HG02610 (cell line): ENCODE data around the gene PCDHB12.
"Not testable (repeated sequence)": the region's sequence is repeated elsewhere in the genome, so short reads cannot be mapped to it uniquely, and the experiment has no call there.

Experiments
- ATAC-seq: cut with Tn5 transposase; IDR thresholded peaks from one replicate; pipeline ENCODE4 v1.9.1; 2021; ENCODE audit warnings: mild to moderate bottlenecking, moderate library complexity; ENCODE audit not compliant: unreplicated experiment

The PCDHB12 gene

DNA sequence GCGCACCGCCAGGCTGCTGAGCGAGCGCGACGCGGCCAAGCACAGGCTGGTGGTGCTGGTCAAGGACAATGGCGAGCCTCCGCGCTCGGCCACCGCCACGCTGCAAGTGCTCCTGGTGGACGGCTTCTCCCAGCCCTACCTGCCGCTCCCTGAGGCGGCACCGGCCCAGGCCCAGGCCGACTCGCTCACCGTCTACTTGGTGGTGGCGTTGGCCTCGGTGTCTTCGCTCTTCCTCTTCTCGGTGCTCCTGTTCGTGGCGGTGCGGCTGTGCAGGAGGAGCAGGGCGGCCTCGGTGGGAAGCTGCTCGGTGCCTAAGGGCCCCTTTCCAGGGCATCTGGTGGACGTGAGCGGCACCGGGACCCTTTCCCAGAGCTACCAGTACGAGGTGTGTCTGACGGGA is 6.9 kb upstream of the PCDHB12 start:
- not testable (repeated sequence) for ATAC-seq

DNA sequence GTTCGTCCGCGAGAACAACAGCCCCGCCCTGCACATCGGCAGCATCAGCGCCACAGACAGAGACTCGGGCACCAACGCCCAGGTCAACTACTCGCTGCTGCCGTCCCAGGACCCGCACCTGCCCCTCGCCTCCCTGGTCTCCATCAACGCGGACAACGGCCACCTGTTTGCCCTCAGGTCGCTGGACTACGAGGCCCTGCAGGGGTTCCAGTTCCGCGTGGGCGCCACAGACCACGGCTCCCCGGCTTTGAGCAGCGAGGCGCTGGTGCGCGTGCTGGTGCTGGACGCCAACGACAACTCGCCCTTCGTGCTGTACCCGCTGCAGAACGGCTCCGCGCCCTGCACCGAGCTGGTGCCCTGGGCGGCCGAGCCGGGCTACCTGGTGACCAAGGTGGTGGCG is 1.8 kb downstream of the PCDHB12 start:
- not testable (repeated sequence) for ATAC-seq

DNA sequence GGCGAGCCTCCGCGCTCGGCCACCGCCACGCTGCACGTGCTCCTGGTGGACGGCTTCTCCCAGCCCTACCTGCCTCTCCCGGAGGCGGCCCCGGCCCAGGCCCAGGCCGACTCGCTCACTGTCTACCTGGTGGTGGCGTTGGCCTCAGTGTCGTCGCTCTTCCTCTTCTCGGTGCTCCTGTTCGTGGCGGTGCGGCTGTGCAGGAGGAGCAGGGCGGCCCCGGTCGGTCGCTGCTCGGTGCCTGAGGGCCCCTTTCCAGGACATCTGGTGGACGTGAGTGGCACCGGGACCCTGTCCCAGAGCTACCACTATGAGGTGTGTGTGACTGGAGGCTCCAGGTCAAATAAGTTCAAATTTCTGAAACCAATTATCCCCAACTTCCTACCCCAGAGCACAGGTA is 2.3 kb downstream of the PCDHB12 start:
- not testable (repeated sequence) for ATAC-seq

DNA sequence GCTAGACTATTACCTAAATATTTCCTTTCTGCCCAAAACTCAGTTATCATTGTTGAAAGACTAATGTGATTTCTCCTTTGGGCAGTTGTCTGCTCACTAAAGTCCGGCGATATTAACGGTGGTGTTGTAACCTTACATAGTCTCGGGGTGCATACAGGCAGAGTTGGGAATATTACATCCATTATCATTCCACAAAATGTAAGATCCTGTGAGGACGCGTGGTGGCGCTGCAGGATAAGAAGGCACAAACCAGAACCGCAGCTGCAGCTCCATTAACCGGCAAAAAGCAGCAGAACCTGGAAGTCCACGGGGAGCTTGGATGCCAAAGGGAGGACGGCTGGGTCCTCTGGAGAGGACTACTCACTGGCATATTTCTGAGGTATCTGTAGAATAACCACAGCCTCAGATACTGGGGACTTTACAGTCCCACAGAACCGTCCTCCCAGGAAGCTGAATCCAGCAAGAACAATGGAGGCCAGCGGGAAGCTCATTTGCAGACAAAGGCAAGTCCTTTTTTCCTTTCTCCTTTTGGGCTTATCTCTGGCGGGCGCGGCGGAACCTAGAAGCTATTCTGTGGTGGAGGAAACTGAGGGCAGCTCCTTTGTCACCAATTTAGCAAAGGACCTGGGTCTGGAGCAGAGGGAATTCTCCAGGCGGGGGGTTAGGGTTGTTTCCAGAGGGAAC is 5.3 kb downstream of the PCDHB12 start, which contains the start of gene PCDHB13:
PCDHB13 (plus strand) TSS at position 264 of the 684 bp plus-strand sequence; CDS start at position 469, 205 bp downstream.
- not testable (repeated sequence) for ATAC-seq

DNA sequence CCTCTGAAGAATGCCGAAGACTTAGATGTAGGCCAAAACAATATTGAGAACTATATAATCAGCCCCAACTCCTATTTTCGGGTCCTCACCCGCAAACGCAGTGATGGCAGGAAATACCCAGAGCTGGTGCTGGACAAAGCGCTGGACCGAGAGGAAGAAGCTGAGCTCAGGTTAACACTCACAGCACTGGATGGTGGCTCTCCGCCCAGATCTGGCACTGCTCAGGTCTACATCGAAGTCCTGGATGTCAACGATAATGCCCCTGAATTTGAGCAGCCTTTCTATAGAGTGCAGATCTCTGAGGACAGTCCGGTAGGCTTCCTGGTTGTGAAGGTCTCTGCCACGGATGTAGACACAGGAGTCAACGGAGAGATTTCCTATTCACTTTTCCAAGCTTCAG is 6.1 kb downstream of the PCDHB12 start:
- ATAC-seq = not testable (repeated sequence)

DNA sequence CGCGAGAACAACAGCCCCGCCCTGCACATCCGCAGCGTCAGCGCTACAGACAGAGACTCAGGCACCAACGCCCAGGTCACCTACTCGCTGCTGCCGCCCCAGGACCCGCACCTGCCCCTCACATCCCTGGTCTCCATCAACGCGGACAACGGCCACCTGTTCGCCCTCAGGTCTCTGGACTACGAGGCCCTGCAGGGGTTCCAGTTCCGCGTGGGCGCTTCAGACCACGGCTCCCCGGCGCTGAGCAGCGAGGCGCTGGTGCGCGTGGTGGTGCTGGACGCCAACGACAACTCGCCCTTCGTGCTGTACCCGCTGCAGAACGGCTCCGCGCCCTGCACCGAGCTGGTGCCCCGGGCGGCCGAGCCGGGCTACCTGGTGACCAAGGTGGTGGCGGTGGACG is 7.0 kb downstream of the PCDHB12 start:
- not testable (repeated sequence) for ATAC-seq

DNA sequence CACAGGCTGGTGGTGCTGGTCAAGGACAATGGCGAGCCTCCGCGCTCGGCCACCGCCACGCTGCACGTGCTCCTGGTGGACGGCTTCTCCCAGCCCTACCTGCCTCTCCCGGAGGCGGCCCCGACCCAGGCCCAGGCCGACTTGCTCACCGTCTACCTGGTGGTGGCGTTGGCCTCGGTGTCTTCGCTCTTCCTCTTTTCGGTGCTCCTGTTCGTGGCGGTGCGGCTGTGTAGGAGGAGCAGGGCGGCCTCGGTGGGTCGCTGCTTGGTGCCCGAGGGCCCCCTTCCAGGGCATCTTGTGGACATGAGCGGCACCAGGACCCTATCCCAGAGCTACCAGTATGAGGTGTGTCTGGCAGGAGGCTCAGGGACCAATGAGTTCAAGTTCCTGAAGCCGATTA is 7.5 kb downstream of the PCDHB12 start:
- not testable (repeated sequence) for ATAC-seq

DNA sequence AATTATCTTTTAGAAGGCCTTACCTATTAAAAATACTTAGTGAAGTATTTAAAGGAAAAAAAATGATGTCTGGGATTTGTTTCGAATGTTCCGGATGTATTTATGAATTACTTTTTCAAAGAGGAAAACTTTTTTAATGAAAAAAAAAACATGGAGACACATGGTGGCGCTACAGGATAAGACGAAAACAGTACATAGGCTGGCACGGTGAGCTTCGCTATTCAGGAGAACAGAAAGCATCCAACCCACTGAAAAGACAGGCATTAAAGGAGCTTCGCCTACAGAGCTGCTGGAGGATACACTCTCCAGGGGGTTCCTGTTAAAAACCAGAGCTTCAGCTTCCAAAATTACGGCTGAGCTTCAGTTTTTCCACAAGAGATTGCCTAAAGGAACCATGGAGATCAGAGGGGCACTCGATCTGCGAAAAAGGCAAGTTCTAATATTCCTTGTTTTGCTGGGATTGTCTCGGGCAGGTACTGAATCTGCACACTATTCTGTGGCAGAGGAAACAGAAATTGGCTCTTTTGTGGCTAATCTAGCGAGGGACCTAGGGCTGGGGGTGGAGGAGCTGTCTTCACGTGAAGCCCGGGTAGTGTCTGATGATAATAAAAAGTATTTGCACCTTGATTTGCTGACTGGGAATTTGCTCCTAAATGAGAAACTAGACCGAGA is 14.7 kb downstream of the PCDHB12 start, which contains the start of gene PCDHB14:
PCDHB14 (plus strand) TSS at position 232 of the 672 bp plus-strand sequence; CDS start at position 395, 163 bp downstream.
- ATAC-seq = no peak

DNA sequence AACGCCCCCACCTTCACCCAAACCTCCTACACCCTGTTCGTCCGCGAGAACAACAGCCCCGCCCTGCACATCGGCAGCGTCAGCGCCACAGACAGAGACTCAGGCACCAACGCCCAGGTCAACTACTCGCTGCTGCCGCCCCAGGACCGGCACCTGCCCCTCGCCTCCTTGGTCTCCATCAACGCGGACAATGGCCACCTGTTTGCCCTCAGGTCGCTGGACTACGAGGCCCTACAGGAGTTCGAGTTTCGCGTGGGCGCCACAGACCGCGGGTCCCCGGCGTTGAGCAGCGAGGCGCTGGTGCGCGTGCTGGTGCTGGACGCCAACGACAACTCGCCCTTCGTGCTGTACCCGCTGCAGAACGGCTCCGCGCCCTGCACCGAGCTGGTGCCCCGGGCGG is 16.3 kb downstream of the PCDHB12 start:
- not testable (repeated sequence) for ATAC-seq

DNA sequence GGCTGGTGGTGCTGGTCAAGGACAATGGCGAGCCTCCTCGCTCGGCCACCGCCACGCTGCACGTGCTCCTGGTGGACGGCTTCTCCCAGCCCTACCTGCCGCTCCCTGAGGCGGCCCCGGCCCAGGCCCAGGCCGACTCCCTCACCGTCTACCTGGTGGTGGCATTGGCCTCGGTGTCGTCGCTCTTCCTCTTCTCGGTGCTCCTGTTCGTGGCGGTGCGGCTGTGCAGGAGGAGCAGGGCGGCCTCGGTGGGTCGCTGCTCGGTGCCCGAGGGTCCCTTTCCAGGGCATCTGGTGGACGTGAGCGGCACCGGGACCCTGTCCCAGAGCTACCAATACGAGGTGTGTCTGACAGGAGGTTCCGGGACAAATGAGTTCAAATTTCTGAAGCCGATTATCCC is 16.9 kb downstream of the PCDHB12 start:
- not testable (repeated sequence) for ATAC-seq

DNA sequence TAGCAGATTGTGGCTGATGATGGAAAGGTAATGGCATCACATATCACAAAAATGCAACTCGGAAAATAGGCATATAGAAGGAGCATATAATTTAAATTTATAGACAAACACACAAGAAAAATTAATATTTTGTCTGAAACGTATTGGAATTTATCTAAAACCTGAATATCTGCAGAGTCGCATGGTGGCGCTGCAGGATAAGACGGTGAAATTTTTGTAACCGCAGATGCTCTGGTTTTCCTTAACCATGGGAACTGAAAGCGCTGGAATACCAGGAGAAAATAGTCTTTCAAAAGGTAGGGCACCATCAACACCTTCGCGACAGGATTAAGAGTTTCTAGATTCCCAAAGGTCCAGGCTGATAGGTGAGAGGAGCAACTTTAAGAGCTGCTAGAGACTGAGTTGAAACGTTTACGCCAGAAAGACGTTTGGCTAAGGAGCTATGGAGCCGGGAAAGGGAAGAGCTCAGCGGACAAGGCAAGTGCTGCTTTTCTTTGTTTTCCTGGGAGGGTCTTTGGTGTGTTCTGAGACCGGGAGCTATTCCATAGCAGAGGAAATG is 25.7 kb downstream of the PCDHB12 start:
- ATAC-seq = no peak

DNA sequence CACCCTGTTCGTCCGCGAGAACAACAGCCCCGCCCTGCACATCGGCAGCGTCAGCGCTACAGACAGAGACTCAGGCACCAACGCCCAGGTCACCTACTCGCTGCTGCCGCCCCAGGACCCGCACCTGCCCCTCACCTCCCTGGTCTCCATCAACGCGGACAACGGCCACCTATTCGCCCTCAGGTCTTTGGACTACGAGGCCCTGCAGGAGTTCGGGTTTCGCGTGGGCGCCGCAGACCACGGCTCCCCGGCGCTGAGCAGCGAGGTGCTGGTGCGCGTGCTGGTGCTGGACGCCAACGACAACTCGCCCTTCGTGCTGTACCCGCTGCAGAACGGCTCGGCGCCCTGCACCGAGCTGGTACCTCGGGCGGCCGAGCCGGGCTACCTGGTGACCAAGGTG is 27.4 kb downstream of the PCDHB12 start:
- ATAC-seq = not testable (repeated sequence)

DNA sequence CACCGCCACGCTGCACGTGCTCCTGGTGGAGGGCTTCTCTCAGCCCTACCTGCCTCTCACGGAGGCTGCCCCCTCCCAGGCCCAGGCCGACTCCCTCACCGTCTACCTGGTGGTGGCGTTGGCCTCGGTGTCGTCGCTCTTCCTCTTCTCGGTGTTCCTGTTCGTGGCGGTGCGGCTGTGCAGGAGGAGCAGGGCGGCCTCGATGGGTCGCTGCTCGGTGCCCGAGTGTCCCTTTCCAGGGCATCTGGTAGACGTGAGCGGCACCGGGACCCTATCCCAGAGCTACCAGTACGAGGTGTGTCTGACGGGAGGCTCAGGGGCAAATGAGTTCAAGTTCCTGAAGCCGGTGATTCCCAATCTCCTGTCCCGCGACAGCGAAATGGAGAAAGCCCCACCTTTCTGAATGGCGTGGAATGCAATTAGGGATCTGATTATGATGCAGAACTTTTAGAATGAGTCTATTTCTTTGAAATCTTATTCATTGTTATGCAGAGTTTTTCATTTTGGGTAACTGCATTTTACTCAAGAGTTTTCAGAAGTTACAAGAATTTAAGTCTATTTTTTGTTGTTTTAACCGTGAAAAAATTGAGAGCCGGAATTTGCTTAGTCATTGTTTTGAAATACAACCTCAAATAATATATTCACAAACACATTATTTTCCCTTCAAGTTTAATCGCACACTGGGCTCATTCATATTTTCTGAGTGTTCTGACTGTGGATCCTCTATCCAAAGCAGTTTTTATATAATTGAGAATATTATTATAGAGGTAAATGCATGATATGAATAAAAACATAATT is 28.2 kb downstream of the PCDHB12 start:
- no peak for ATAC-seq

DNA sequence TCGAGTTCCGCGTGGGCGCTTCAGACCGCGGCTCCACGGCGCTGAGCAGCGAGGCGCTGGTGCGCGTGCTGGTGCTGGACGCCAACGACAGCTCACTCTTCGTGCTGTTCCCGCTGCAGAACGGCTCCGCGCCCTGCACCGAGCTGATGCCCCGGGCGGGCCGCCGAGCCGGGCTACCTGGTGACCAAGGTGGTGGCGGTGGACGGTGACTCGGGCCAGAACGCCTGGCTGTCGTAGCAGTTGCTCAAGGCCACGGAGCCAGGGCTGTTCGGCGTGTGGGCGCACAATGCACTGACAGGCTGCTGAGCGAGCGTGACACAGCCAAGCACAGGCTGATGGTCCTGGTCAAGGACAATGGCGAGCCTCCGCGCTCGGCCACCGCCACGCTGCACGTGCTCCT is 33.0 kb downstream of the PCDHB12 start:
- ATAC-seq = no peak

DNA sequence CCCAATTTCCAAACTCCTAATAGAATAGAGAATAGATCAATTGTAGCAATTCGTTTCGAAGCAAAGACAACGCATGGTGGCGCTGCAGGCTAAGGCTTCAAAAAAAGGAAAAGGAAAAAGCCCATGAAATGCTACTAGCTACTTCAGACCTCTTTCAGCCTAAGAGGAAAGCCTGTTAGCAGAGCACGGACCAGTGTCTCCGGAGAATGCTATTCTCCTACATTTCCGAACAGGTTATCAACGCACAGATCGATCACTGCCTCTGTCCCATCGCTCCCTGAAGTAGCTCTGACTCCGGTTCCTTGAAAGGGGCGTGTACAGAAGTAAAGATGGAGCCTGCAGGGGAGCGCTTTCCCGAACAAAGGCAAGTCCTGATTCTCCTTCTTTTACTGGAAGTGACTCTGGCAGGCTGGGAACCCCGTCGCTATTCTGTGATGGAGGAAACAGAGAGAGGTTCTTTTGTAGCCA is 36.8 kb downstream of the PCDHB12 start, which contains the start of gene PCDHB15:
PCDHB15 (plus strand) TSS at position 146 of the 468 bp plus-strand sequence; CDS start at position 330, 184 bp downstream.
- ATAC-seq = no peak

DNA sequence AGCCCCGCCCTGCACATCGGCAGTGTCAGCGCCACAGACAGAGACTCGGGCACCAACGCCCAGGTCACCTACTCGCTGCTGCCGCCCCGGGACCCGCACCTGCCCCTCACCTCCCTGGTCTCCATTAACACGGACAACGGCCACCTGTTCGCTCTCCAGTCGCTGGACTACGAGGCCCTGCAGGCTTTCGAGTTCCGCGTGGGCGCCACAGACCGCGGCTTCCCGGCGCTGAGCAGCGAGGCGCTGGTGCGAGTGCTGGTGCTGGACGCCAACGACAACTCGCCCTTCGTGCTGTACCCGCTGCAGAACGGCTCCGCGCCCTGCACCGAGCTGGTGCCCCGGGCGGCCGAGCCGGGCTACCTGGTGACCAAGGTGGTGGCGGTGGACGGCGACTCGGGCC is 38.5 kb downstream of the PCDHB12 start:
- ATAC-seq = not testable (repeated sequence)

DNA sequence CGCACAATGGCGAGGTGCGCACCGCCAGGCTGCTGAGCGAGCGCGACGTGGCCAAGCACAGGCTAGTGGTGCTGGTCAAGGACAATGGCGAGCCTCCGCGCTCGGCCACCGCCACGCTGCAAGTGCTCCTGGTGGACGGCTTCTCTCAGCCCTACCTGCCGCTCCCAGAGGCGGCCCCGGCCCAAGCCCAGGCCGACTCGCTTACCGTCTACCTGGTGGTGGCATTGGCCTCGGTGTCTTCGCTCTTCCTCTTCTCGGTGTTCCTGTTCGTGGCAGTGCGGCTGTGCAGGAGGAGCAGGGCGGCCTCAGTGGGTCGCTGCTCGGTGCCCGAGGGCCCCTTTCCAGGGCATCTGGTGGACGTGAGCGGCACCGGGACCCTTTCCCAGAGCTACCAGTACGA is 38.9 kb downstream of the PCDHB12 start:
- ATAC-seq = not testable (repeated sequence)

DNA sequence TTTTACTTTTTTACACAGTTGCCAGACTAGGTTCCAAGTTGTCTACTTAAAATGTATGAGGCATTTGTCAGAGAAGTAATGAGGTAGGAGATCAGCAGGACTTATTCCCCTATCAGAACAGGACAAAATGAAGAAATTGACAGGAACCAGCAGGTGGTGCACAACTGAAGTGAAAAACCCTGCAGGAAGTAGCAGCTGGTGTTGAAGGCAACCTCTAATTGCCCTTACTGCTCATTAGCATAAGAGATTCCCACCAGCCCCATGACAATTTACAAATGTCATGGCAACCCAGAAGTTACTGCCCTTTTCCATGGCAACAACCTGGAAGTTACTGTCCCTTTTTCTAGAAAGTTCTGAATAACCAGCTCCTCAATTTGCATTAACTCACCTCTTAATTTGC is 42.1 kb downstream of the PCDHB12 start:
- ATAC-seq = no peak

DNA sequence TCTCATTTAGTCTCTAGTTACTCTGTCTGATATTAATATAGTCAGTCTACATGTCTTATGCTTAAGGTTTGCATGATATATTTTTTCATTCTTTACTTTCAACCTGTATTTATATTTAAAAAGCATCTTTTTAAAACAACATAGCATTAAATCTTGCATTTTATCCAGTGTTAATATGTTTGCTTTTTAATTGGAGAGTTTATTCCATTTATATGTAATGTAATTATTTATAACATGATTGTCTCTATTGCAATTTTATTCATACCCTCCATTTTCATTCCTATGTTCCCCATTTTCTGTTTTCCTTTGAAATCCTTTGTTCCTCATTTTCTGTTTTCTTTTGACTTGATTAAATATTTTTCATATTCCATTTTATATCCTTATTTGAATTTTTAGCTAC is 49.9 kb downstream of the PCDHB12 start:
- ATAC-seq = no peak

DNA sequence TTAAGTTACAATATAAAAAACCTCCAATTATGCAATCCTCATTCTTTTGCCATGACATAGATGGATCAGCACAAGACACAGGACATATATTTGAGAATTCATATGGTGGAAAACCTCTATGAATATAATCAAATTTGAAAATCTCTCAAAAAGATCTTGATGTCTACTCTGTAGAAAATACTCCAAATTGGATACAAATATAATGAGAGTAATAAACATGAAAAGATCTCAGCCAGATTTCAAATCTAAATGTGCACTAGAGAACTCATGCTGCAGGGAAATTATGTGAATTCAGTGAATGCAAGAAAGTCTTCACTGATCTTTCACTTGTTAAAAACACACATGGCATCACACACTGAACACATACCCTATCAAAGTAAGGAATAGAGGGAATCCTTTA is 50.4 kb downstream of the PCDHB12 start:
- ATAC-seq = no peak
